GM10847 (cell line): ENCODE measurements around the gene USP7.

Experiments
- POLR2A ChIP-seq: IDR thresholded peaks from 2 replicates; pipeline ENCODE4 v1.6.1; 2011; ENCODE audit not compliant: insufficient read length; ENCODE audit errors: extremely low read depth

Gene USP7

DNA sequence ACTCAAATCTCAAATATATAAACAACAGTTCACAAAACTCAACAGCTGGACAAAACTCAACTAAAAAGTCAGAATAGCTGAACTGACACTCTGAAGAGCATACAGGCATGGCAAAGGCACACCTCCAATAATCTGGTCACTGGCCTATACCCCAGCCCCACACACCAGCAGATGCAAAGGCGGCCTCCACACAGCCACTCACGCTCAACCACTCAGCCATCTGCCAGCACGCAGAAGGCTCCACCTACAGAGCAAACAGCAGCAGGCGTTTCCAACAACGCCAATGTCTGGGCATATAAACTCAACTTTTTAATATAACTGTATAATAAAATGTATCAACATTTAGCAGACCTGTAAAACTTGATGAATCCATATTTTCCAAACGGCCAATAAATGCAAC lies 17.2 kb downstream of the USP7 start:
- TF ChIP-seq POLR2A = no peak

DNA sequence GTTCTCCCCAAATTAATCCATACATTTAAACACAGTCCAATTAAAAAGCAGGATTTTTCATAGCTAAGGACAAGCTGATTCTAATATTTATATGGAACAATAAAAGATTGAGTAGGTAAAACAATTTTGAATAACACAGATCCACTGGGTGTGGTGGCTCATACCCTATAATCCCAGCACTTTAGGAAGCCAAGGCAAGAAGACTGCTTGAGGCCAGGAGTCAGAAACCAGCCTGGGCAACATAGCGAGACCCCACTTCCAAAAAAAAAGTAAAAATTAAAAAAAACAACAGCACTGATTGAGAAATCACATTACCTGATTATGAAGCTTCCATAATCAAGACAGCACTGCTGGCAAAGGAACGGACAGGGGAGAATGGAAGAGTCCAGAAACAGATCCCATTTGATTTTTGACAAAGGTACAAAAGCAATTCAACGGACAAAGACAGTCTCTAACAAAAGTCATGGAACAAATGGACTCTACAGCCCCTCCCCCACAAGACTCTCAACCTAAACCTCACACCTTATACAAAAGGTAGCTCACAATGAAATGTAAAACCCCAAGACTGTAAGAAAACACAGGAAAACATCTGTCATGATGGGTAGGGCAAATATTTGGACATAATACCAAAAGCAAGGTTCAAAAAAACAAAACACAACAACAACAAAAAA lies 17.9 kb downstream of the USP7 start:
- no peak for TF ChIP-seq POLR2A

DNA sequence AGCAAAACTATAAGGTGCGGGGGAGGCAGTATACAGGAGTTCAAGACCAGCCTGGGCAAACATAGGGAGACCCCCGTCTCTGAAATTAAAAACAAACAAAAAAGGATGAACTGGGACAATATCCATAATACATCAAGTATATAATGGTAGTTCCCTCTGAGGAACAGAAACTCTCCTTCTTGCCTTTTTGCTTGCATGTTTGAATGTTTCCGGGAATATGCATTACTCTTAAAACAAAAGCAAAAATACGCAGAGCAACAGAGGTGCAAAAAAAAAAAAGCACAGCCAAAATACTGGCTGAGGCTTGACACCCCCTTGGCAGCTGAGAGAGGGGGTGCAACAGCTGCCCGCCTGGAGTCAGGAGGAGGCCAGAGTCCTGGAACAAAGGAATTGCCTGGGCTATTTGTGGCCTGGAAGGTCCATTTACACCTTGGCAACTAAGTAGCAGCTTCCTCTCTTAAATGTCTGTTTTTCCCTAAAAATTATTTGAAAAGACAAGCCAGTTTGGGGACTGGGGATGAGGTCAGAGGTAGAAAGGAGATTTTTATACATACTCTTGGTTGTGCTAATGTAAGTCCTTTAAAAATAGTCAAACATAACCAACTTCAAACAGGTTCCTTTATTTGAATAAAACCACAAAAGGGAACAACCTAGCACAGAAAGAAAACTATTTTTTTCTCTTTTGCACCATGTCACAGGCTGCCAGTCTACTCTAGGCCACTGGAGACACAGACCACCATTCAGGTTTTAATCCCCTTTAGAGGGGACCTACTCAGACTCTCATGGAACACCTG lies 19.5 kb downstream of the USP7 start:
- no peak for TF ChIP-seq POLR2A

DNA sequence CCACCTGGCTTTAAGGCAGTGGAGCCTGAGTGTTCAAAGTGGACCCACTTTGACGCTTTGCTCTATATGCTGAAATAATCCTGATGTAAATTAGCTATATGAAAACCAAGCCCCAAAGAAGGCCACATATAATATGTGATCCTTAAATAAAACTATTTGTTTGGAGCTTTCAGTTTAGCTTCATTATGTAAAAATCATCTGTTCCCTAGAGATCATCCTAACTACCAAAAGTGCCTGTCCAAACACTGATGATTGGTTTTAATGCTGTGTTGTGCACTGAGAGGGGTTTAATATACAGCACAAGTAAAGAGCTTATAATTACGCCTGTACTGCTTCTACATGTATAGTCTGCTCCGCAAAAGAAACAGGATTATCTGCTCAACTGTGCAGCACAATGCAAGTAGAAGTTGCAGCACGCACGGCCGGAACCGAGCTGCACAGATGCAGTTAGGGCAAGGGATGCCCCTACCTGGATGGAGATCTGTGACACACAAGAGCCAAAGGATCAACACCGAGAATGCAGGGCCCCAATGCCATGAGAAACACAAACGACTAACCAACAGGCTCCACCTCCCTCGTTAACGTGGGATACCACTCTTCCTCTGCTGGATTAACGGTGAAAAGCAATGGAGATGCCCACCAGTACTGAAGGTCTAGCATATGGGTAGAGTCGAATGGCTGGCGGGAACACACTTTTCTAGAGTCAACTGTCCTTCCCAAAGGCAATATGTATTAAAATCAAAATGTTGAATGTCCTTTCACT lies 20.5 kb downstream of the USP7 start:
- TF ChIP-seq POLR2A = no peak

DNA sequence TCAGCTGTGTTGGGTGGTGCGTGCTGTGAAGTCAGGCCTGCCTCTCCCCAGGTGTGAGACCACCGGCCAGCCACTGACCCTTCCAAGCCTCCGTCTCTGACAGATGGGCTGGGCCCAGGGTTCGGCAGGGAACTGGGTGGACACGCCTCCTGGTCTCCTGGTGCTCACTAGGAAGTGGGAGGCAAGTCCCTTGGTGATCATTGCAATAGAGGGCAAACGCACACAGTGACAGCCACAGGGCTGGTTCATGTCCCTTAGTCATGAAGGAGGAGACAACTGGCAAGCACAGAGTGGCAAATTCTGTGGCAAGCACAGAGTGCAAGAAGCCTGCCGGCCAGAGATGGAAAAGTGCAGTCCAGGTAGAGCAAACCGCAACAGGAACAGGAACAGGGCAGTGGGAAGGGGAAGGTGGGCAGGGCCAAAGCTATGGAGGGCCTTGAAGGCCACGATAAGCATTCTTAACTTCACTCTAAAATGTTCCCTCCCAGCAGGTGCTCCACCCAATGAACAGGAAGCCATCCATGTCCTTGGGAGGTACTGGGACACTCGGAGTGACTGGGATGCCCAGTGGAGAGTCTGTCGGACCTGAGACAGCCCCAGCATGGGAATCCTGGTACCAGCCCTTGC lies 21.9 kb downstream of the USP7 start:
- TF ChIP-seq POLR2A = no peak

DNA sequence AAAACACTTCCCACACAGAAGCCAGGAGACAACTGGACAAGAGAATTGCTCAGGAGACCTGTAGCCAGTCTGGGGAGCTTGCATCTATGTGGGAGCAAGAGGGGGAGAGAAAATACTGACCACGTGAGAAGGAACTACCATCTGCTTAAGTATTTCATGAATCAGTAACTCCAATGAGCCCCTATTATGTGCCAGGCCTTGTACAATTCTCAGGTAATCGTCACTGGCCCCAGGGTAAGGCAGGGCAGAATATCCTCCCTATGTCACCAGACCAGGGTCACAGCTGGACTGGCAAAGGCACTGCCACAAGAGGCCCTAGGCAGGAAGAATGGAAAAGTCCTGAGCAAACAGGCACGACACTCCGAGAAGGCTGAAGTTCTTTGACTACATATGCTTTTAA lies 25.9 kb downstream of the USP7 start:
- no peak for TF ChIP-seq POLR2A

DNA sequence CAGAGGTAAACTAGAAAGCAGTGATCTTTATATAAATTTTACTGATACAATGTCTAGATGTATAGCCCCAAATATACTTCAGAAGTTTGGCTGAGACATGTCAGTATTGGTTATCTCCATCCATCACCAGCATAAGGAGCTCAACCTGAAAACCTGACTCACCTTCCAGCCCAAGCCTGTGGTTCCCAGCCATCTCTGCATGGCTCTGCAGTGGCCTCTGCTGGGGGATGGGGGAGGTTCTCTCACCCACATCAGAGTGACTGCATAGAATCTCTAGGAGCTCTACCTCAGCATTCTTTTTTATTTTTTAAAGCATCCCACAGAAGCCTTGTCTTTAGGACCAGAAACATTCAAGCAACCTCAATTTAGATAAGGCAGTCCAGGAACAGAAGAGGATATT lies 27.3 kb downstream of the USP7 start:
- TF ChIP-seq POLR2A = no peak

DNA sequence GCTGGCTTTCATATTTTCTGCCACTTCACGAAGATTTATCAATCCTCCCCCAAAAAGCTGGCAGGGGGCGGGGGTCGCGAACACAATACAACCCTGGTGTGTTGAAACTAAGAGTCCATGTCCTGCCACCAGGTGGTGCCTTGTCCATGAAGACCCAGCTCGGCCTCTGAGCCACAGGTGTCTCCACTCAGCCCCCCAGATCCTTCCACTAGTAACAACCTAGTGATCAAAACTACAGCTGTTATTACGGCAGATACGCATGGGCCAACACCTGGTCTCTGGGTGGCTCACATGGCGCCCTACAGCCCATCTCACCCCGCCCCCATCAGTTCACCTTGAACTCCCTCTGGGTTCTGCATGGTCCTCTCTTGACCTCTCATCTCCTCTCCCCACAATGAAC lies 27.7 kb downstream of the USP7 start:
- no peak for TF ChIP-seq POLR2A

DNA sequence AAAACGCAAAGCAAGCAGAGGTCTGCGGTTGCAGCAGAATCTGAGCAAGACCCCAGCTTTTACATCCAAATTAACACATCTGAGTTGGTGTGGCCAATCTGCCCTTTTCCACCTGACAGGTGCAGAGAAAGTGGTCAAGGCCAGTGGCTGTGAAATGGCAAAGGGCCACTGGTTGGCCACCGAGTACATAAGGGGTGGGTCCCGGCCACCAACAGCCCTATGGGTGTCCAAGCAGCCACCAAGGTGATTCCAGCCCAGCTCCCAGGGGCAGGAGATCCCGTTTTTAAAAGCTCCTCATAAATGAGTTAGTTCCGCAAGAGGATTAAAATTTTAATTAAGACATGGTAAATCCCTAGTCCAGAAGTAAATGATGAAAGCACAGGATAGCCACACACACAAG lies 29.1 kb downstream of the USP7 start:
- TF ChIP-seq POLR2A = no peak

DNA sequence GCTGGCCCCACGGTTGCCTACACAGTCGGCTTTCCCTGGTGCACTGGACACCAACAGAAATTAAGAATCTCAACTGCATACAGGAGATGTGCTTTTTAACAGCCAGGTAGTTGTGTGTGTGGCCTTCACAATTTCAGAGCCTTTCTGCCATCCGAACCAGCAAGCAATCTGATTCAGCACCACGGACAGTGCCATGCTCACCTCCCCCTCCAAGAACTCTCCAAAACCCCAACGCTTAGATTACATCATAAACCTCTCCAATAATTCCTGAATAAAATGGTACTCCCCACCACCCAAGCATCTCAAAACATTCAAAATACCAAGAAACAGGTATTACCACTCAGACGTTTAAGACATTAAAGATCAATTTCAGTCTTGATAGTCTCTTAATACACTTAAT lies 31.8 kb downstream of the USP7 start:
- TF ChIP-seq POLR2A = no peak

DNA sequence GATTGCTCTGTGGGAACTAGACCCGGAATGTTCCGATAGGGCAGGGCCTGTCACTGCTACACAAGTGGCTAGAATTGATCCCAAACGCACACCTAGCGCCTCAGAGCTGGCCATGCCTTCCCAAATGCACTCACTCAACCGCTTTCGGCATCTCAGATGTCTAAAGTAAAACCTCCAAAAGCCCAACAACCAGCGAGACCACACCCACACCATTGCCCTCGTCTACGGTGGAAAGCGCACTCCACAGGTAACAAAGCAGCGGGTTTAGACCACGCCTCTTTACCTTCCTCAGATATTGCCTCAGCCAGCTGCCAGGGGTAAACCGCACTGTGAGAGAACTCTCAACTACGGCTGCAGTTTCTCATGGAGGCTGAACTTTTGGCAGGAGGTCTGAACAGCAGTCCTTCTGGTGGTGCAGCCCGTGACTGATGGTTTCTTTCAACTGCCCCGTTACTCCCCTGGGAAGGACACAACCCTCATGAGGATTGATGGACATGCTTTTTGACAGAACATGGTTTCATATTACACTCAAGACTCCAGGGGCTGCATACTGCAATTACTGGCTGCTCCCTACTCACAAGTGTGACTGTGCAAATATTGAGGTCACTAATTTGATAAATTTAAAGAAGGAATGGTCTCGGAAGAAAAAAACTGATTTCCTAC lies 34.5 kb downstream of the USP7 start:
- no peak for TF ChIP-seq POLR2A

DNA sequence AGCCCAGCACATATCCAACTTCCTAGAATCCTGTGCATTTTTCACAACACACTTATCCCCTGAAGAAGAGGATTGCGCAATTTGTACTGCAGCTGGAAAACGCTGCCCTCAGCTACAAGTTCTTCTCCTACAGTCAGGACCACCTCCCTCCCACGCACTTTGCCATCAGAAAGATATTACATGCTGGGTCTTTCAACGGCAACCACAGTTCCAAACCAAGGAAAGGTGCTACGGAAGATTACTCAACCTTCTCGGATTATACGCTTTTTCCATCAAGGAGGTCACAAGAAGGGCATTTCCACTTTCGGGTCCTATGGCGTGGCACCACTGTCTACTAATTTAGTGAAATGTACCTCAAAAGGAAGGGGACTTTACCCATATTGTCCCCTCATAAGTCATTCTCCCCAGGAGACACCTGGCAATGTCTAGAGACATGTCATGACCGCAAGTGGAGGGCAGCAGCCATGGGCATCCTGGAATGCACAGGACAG lies 35.2 kb downstream of the USP7 start:
- TF ChIP-seq POLR2A = no peak

DNA sequence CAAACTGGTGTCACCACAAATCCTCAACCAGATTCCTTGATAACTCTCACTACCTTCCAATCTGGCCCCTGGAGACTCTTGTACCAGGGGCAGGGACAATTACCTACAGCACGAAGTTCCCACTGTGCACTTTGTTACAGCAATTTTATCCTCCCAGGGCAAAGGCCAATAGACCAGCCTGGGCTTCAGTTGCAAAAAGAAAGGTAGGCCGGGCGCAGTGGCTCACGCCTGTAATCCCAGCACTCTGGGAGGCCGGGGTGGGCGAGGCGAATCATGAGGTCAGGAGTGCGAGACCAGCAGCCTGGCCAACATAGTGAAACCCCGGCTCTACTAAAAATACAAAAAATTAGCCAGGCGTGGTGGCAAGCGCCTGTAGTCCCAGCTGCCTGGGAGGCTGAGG lies 36.9 kb downstream of the USP7 start:
- TF ChIP-seq POLR2A = no peak

DNA sequence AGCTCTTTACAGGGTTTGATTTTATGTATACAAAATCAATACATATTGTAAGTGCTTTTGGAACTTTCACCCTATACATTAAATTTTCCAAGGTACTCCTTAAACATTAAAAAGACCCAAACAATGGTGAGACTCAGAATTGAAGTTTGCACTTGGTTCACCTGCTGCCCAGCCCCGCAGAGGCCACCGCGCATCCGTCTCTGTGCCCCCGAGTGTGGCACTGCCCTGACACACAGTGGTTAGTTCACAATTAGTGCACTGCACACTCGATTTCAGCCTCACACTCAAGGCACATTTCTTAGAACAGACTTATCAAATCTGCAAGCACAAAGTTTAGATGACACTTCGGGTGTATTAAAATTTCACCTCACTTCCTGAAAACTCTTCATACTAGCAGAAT lies 38.3 kb downstream of the USP7 start:
- TF ChIP-seq POLR2A = no peak

DNA sequence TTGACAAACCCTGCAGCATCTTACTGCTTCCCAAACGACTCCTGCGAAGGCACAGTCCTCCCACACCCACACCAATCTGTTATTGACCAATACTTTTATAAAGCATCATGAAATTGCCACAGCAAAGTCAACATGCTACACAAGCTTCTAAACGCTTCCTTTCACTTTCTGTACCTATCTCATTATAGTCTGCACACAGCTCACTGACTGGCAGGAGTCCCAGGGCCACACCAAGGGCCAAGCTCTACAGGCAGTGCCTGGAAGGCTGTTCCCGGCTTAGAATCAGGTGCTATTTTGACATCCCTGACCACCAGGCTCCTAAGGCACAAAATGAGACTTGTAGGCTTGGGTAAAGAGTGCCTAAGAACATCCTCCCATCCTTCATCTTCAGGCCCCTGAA lies 39.5 kb downstream of the USP7 start:
- TF ChIP-seq POLR2A = no peak

DNA sequence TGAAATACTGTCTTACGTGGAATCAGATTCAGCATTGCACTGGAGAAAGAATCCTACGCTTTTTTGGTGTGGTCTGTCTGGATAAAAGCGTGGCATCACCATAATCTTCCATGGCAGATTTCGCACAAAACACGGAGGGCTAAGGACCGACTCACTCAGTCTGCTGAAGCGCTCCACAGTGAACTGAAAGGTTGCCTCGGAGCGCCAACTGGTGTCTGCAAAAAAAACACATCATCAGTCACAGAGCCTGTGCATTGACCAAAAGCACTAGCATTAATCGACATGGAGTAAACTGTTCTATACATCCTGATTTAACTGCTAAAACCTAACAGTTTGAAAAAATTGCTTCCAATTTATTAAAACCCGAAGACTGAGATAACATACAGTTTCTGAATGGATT lies 40.5 kb downstream of the USP7 start:
- TF ChIP-seq POLR2A = no peak
